GM19328 (cell line): ENCODE measurements around the gene GALNT6.
A peak's percentile ranks its signal among the peaks of the same experiment; 100 is the strongest.
"Not testable (repeated sequence)": the region's sequence is repeated elsewhere in the genome, so short reads cannot be mapped to it uniquely, and the experiment has no call there.

Experiments used
- ATAC-seq: cut with Tn5 transposase; IDR thresholded peaks from one replicate; pipeline ENCODE4 v1.9.1; 2021; ENCODE audit warnings: mild to moderate bottlenecking, moderate library complexity; ENCODE audit not compliant: unreplicated experiment

The GALNT6 gene

DNA sequence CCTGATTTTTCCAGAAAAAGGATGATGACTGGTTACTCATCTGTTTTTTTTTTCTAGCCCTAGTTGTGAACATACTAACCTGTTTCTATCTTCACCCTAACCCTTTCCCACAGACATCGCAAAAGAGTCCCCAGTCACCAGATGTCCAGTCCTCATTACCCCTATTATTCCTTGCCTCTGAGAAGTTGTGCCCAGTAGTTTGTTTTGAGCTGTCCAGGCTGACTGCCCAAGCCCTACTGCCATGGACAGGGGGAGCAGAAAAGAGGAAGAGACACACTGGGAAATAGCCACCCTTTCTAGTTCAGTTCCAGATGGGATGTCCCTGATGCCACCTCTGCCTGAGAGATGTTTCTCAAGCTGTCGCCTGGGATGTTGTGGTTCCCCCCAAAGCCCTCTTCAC is 30.9 kb downstream of the GALNT6 start:
- no peak for ATAC-seq

DNA sequence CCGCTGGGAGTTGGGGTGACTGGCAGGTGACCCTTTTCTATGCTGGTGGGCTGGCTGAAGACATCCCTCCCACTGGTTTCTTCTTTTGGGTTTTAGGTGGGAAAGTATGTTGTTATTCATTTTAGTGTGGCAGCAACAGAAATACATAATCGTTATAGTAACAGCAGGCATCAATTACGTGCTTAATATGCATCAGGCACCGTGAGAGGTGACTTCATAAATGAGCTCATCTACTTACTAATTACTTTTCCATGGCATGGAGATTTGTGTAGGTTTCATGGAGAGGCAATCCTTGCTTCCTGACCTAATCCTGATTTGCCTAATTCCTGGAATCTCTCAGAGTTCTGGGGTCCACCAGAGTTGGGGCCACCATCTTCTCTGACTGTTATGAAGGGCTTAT is 31.4 kb downstream of the GALNT6 start:
- ATAC-seq = no peak

DNA sequence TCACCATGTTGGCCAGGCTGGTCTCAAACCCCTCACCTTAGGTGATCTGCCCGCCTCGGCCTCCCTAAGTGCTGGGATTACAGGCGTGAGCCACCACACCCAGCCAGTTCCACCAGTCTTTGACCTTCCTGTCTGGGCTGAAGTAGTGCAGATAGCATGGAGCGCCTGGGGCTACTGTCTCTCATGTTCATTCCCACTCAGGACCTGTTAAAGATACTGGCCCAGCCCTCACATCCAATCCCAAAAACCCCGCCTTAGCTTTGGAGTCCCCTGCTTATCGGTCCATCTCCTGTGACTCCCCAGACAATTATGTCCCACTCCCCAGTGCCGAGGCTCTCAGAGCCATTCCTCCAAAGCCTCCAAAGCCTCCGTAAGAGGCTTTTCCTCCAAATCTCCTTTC is 32.7 kb downstream of the GALNT6 start:
- no peak for ATAC-seq

DNA sequence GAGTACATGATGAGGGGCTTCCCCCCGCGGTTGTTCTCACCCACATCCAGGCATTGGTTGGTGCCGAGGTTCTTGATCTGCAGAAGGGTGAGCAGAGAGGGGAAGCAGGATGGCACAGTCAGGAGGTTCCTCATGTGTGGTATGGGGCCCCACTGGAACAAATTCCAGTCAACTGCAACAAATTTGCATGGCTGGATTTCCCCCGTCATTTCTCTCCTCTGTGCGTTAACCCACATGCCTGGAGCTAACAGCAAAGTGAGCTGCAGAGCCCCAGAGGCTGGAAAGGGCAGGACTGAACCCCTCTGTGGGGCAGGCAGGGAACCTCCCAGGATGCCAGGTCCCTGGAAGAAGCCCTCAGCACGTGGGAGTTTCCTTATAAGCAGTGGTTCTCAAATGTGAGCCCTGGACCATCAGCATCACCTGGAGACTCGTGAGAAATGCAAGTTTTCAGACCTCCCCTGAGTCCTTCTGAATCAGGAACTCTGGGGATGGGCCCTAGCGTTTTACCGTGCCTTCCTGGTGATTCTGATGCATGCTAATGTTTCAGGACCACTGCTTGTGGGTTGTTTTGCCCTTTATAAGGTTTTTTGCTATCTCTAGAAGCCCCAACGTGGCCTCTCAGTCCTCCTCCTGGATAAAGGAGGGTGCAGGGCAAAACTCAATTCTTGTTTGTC is 33.7 kb downstream of the GALNT6 start:
- no peak for ATAC-seq

DNA sequence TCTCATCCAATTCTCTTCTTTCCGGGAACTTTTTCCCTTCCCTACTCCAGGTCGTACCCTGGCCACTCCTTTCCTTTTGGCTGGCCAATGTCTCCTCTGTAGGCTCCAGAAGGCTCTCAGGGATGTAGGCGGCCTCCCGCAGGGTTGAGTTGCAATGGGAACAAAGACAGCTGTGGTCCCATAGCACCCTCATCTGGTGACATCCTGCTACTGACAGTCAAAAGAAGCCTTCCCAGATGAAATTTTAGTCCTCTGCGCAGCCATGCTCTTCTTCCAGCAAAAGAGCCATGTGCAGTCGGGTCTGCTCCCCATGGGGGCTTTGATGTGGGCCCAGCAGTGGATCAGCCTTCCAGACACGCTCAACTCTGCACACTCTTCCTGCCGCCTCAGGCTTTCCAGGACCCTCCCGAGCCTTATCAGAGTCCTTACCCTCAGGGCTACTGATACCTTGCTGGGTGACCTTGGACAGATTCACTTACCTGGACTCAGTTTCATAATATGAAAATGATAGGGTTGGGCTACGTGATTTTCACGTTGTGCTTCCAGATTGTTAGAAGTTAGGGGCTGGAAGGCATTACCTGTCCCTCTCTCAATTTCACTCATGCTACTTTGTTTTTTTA is 39.2 kb downstream of the GALNT6 start:
- ATAC-seq = no peak

DNA sequence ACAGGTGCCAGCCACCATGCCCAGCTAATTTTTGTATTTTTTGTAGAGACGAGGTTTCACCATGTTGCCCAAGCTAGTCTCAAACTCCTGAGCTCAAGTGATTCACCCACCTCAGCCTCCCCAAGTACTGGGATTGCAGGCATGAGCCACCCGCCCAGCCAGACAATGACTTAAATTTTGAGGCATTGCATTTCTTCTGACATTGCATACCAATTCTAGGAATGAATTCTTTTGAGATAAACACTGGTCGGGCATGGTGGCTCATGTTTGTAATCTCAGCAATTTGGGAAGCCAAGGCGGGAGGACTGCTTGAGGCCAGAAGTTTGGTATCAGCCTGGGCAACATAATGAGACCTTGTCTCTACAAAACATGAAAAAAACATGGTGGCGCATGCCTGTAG is 42.2 kb downstream of the GALNT6 start:
- ATAC-seq = no peak

DNA sequence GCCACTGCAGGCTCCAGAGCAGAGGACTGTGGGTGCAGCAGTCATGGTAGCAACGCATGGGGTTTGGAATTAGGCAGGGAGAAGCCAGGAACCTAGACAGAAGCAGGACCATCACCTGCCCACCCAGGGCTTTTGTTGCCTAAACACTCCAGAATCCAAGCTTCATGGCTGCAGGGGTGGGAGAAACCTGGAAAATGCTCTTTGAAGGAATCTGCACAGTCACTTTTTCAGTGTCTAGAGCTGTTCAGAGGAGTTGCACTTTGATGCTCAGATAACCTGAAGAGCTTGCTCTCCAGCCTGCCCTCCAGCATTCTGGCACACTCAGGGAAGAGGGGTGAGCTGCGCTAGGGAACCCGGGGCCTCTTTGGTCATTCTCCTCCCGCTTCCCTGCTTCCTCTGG is 43.1 kb downstream of the GALNT6 start:
- no peak for ATAC-seq

DNA sequence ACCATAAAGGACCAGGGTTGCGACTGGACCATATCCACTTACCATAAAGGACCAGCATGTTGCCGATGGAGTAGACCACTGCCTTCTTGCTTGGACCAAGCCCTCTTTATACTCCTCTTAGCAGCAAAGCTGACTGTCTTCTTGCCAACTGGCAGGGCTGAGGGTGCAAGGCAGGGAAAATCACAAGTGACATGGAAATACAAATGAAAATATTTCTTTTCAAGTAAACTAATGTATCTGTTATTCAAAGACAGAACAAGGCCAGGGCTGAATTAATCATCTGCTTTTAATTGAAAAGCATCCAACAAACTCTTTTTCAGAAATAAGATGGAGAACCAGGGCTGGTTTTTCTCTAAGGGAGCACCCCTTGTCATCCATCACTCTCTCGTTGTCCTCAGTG is 44.6 kb downstream of the GALNT6 start, which contains the start of gene CELA1:
TSS of gene CELA1 (minus strand) at position 99 of the 400 bp plus-strand sequence. CDS start at position 58, 41 bp downstream.
- ATAC-seq = no peak

DNA sequence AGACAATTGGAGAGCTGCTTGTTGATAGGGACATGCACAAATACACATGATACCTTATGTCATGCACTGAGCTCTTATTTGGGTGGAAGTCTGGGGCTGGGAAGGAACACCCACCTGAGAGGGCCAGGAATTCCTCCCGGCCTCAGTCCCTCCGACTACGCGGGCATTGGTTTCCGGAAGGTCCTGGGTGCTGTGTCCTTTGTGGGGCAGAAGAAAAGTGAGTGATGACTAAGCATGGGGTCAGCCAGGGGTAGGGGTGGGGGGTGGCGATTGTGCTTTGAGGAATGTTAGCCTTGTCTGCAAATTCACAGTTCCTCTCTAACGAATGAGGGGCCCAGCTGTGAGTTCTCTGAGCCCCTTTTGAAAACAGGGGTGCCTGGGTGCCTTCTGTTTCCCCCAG is 45.5 kb downstream of the GALNT6 start:
- ATAC-seq = no peak

DNA sequence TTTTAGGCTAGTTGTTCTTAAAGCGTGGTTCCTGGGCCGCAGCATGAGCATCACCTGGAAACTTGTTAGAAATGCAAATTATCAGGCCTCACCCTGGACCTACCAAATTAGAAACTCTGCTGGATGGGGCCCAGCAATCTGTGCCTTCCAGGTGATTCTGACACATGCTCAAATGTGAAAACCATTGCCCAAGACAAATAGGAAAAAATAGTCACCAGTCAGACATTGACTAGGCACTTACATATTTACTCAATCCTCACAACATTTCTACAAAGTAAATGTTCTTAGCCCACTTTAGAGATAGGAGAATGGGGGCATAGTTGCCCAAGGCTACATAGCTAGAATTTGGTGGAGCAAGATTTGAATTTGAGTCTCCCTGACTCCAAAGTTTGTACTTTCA is 48.0 kb downstream of the GALNT6 start:
- ATAC-seq = no peak

DNA sequence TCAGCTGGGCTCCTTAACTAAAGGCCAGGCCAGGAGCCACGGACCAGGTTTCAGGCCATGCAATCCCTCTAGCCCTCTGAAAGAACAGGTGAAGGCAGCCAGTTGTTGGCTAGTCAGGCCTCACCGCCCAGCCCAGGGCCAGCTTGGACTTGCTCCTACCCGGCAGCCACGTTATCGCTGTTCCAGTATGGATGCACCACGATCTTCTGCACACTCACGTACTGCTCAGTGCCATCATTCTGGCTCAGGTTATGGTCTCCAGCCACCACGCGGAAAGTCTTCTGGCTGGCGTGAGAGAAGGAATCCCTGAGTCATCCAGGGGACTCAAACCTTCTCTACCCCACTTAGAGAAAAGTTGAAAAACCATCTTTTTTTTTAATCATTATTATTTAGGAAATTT is 48.8 kb downstream of the GALNT6 start:
- ATAC-seq = no peak

DNA sequence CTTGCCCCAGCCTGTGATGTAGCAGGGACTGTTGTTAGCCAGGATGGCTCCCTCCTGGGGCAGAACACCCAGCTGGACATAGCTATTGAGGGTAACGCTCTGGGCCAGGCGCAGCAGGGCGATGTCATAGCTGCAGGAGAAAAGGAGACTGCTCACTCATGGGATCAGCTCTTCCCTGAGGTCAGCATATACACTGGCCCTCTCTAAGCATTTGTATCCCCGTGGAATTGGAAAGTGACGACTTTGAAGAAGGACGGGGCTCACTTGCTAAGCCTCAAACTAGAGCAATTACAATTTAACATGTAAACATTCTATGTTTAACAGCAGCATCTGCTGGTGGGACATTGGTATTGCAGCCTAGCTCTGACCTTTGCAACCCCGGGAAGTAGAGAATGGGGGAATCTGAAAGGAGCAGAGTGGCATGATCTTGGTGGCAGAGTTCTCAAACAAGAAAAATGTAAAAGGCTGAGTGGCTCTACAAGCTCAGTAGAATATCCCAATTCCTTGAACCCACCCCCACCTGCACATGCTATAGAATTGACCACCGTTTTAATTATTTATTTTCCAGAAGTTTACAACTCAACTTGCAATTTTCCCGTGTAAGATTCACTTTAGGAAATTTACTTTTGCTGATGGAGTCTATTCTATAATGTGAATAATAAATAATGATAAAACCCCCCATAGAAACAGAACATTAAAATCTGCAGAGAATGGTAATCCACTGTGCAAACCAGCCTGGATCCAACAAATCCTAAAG is 49.8 kb downstream of the GALNT6 start:
- ATAC-seq = no peak

DNA sequence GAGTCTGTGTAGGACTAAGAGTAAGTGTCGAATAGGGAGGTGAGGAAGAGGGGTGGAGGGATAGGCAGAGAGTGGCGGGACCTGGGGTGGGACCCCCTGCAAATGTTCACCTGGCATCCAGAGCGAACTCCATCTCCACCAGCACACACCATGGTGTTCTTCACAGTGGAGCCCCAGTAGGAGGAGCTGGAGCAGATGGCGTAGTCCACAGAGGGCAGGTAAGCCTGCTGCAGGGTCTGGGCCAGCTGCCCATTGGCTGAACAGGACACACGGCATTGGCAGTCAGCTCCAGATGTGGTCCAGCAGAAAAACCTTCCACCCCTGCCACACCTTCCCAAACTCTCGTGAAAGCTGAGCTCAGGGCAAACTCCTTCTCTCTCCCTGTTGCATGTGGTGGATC is 51.5 kb downstream of the GALNT6 start:
- no peak for ATAC-seq

DNA sequence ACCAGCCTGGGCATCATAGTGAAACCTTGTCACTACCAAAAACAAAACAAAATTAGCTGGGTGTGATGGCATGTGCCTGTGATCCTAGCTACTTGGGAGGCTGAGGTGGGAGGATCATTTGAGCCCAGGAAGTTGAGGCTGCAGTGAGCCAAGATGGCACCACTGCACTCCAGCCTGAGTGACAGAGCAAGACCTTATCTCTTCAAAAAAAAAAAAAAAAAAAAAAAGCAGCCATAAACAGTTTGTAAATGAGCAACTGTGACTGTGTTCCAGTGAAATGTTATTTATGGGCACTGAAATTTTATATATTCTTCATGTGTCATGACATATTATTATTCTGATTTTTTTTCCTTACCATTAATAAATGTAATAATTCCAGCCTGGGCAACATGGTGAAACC is 53.9 kb downstream of the GALNT6 start:
- not testable (repeated sequence) for ATAC-seq

DNA sequence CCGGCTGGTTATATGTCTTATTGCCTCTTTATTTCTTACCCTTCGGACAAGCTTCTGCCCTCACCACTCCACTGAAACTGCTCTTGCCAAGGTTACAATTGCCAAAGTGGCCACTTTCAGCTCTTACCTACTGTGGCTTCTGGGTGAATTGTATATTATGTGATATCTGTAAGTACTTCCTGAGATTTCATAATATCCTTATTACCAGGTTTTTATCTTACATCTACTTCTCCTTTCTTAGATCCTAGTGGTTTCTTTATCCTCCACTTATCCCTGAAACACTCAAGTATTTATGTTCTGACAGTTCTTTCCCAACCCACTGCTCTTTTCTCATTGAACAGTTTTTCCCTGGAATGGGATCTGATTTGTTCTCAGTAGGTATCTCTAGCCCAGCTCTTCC is 55.3 kb downstream of the GALNT6 start:
- ATAC-seq = no peak

DNA sequence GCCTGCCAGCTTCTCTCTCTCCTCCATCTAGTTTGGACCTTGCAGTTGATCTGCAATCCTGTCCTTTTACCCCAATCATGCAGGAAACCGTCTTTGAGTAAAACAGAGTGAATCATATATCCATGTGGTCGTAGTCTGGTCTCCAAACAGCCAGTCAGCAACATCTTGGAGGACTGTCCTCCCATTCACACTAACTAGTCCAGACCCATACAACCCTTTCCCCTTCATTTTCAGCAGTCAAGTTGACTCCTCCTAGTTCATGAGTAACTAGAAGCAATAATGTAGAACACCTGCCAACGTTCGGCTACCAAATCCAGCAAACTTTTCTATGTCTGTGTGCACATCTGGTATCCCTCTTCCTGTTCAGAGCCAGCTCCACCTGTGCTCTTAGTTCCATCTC is 56.4 kb downstream of the GALNT6 start:
- no peak for ATAC-seq

DNA sequence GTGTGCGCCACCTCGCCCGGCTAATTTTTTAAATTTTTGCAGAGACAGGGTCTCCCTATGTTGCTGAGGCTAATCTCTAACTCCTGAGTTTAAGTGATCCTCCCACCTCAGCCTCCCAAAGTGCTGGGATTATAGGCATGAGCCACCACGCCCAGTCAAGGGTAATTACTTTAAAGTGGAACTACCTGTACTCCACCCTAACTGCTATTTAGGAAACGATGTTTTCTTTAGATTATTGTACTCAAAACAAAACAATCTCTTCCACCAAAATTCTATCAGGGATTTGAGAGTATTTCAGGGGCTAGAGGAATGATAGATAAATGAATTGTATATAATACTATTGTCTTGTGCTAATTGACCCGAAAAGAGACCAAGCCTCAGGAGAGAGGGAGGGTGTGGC is 57.7 kb downstream of the GALNT6 start:
- no peak for ATAC-seq

DNA sequence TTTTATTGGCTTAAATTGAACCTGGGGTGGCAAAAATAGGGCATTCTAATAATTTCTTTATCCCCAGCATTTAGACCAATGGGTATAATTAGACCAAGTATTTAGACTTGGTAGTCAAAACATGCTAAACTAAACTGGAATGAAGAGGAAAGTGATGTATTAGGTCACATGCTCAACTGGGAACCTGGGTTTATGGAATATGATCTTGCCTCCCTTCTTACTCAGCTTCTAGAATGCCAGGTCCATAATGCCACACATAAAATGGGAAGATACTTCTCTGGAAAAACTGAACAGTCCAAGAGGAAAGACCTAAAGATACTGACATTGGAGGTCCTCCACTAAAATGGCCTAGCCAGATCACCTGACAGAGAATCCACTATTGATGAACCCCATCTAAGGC is 61.0 kb downstream of the GALNT6 start:
- no peak for ATAC-seq

DNA sequence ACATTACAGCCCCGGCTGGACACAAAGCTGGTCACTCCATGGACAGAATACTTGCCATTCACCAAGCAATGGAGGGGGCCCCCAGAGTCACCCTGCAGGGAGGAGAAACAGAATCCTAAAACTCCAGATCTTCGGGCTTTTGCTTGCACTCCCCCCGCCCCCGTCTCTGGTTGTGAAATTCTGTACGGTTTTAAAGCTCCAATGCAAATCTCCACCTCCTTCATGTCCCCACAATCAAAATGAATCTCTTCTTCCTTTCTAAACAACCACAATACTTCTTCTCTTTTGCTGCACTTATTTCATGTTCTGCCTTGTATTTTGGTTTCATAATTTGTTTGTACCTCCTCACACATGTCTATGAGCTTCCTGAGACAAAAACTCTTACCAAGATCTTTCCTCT is 61.5 kb downstream of the GALNT6 start:
- ATAC-seq = no peak

DNA sequence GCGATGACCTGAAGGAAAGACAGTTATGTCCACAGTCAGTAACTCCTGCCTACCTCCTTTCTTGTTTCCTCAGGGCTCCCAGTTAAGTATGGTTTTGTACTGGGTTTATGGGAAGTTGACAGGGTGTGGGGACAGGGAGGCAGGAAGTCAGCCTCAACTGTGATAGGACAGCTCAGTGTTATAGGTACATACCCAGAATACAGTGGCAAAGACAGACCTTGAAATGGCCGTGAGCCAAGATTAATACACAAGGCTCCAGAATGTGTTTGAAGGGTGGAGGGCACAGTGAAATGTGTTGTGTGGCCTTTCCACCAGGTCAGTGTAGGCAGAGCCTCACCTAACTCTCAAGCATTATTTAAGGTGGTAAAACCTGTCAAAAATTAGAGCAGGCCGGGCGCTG is 62.6 kb downstream of the GALNT6 start:
- ATAC-seq = no peak

DNA sequence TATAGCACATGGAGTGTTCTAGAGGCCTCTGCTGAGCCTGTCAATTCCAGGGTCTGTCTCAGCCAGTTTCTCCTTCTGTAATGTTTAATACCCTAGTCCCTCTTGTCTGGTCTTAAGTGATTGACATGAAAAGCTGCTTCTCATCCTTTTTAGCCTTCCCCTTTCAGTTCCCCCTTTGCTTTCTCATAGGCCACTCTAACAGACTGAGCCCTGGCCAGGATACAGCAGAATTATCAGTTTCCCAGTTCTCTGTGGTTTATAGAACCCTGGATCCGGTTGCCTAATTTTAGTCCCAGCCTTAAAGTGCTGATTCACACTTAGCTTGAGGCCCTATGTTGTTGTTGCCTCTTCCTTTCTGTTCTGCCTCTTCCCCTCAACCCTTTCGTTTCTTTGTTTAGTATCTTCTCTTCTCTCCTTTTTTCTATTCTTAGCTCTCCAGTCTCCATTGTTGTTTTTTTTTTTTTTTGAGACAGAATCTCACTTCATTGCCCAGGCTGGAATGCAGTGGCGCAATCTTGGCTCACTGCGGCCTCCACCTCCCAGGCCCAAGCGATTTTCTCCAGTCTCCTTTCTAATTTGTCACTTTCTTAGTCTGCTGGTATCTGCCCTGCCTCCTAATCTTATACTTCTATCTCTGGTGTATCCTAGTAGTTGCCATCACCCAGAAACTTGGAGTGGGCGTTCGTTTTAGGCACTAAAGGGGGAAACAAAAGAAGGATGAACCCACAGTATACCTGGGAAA is 64.3 kb downstream of the GALNT6 start:
- ATAC-seq = peak; percentile 38
